SK-N-MC (cell line): ENCODE measurements around the gene CST1.
"Not testable (repeated sequence)": the region's sequence is repeated elsewhere in the genome, so short reads cannot be mapped to it uniquely, and the experiment has no call there.

ENCODE experiments used
- DNase-seq: peaks from one replicate; pipeline ENCODE4 v3.0.0-alpha.2; 2011; ENCODE audit warnings: low read depth, low spot score
- H3K27ac ChIP-seq: fragments of 200-600 bp; sonication (generic); 2 replicates; pipeline ENCODE4 v1.5.1; 2016; ENCODE audit warnings: mixed run types
- H3K36me3 ChIP-seq: fragments of 200-600 bp; sonication (generic); 2 replicates; pipeline ENCODE4 v1.6.1; 2017; ENCODE audit warnings: antibody characterized with exemption, low read length, mixed read lengths; ENCODE audit not compliant: insufficient read depth
- H3K4me3 ChIP-seq: fragments of 200-600 bp; sonication (generic); 2 replicates; pipeline ENCODE4 v1.5.1; 2016
- H3K9ac ChIP-seq: fragments of 200-600 bp; sonication (generic); 2 replicates; pipeline ENCODE4 v1.8.0; 2017; ENCODE audit warnings: mixed run types, mixed read lengths; ENCODE audit not compliant: insufficient read length
- H3K9me3 ChIP-seq: fragments of 200-600 bp; sonication (generic); 2 replicates; pipeline ENCODE4 v1.6.1; 2017; ENCODE audit warnings: low read depth, mild to moderate bottlenecking, antibody characterized with exemption, low read length, moderate library complexity, mixed read lengths
- EZH2 ChIP-seq: fragments of 200-600 bp; sonication (generic); IDR thresholded peaks from one replicate; pipeline ENCODE4 v1.6.1; 2017; ENCODE audit warnings: antibody characterized with exemption
- FOXP2 ChIP-seq: optimal IDR thresholded peaks from 2 replicates; pipeline ENCODE3; 2011; ENCODE audit warnings: mild to moderate bottlenecking, moderate library complexity; ENCODE audit not compliant: insufficient read depth; ENCODE audit errors: extremely low read length, control extremely low read depth
- POLR2AphosphoS5 ChIP-seq: IDR thresholded peaks from 2 replicates; pipeline ENCODE4 v1.6.1; 2012; ENCODE audit warnings: mild to moderate bottlenecking, low read depth, low read length, borderline replicate concordance

Gene CST1, protein sequence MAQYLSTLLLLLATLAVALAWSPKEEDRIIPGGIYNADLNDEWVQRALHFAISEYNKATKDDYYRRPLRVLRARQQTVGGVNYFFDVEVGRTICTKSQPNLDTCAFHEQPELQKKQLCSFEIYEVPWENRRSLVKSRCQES

DNA sequence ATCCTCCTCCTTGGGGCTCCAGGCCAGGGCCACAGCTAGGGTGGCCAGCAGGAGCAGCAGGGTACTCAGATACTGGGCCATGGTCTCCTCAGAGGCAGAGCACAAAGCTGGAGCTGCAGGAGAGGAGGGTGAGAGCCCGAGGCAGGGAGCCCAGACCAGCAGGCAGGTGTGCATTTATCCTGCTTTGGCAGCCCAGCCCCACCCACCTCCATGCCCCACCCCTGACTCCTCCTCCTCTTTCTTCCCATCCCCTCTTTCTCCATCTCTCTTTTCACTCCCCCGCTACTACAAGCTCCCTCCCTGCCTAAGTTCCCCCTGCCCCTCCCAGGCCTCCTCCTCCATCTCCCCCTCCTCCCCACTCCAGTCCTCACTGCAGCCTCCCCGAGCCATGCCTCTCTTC, at the start of gene CST1:
Gene CST1 (minus strand): TSS at position 150 of the 400 bp plus-strand sequence. CDS start 69 bp downstream, at position 81.
- H3K9ac ChIP-seq, DNase-seq, H3K27ac ChIP-seq, H3K9me3 ChIP-seq, H3K36me3 ChIP-seq, H3K4me3 ChIP-seq: not testable (repeated sequence)

DNA sequence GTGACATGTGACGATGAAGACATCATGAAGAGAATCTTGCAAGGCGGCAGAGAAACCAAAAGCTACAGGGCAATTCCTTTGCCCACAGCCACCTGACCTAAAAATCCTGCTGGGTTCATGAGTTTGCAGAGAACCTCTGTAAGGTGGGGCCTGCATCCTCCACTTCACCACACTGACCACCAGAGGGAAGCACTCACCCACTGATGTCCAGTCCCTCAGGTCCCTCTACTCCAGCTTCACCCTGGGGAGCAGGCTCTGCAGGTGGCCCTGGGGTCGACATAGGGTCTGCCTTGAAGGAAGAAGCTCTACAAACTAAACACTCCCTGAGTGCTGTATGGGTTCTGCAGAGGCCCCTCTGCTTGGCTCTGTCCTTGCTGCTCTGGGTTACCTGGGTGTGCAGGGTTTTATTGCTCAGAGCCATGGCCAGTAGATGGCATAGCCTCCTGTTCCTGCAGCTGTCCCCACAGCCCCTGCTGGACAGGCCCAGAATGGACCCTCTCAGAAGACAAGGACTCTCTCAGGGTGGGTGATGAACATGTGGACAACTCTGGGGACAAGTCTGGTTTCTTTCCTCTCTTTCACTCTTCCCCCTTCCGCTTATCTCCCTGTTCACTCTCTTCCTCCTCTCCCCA, 48.6 kb upstream of the CST1 start:
- not testable (repeated sequence) for H3K27ac ChIP-seq, DNase-seq, H3K4me3 ChIP-seq

DNA sequence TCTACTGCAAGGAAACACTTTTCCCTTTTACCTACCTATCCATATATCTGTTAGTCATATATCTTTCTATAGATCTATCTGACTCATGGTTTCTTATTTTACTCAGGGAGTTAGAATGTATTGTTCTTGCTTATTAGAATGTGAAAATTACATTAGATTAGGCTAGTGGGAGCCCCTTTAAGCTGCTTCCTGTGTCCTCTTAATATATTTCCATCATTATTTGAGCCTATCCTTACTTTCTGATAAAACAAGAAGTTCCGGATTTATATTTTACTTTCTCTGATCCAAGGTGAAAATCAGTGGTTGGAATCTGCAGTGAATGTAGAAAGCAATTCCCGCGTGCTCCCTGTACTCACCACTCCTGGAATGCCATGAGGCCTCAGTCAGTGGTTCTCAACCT, 44.8 kb upstream of the CST1 start:
- Histone ChIP-seq H3K9me3 (no peaks in the 10 kb centered on the region), H3K36me3 (no peaks in the 10 kb centered on the region), H3K9ac (no peak overlapping the region), H3K4me3 (no peak overlapping the region), H3K27ac (no peak overlapping the region)
- no peak for DNase-seq
- TF ChIP-seq POLR2AphosphoS5 (no peak), EZH2 (no peak), FOXP2 (no peak)

More for the DNA sequence above, 48.6 kb upstream of the CST1 start:
- not testable (repeated sequence) for H3K36me3 ChIP-seq, H3K9me3 ChIP-seq, H3K9ac ChIP-seq

DNA sequence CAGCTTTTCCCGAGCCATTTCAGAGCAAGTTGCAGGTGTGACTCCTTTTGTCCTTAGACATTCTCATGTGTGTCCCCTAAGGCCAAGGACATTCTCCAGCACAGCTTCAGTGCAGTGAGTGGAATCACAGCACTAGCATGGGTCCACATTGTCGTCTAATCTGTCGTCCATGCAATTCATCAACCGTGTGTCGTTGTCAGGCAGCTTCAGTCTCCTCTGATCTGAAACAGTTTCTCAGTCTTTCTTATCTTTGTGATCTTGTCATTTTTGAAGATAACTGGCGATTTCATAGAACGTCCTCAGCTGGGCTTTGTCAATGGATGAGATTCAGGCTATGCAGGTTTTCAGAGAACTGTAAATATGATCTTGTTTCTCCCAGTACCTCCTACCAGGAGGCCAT, 44.1 kb upstream of the CST1 start:
- H3K27ac ChIP-seq, result no peak overlapping the region
- DNase-seq, result no peak
- H3K9me3 ChIP-seq, result no peaks in the 10 kb centered on the region
- TF ChIP-seq EZH2 (no peak), FOXP2 (no peak), POLR2AphosphoS5 (no peak)
- no peaks in the 10 kb centered on the region for H3K36me3 ChIP-seq
- no peak overlapping the region for H3K4me3 ChIP-seq
- H3K9ac ChIP-seq, result no peak overlapping the region

DNA sequence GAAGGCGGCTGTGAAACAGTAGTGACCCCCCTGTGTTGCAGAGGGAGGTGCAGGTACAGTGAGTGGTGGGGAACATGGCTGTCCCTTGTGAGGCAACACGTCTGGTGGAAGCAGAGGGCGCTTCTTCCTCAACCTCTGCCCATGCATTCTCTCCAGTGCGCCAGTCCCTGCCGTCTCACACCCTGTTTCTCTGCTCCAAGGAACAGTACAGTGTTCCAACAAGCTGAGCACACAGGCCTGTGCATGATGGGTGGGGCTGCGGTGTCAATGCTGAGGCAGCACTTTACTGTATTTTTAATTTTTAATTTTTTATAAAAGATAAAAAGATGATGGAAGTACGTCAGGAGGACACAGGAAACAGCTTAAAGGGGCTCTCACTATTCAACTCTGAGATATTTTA, 43.3 kb upstream of the CST1 start:
- no peak for DNase-seq
- H3K4me3 ChIP-seq, result no peak overlapping the region
- no peak overlapping the region for H3K27ac ChIP-seq
- no peaks in the 10 kb centered on the region for H3K9me3 ChIP-seq
- TF ChIP-seq POLR2AphosphoS5, result no peak
- TF ChIP-seq EZH2, result no peak
- TF ChIP-seq FOXP2, result no peak
- H3K9ac ChIP-seq, result no peak overlapping the region
- H3K36me3 ChIP-seq, result no peaks in the 10 kb centered on the region

DNA sequence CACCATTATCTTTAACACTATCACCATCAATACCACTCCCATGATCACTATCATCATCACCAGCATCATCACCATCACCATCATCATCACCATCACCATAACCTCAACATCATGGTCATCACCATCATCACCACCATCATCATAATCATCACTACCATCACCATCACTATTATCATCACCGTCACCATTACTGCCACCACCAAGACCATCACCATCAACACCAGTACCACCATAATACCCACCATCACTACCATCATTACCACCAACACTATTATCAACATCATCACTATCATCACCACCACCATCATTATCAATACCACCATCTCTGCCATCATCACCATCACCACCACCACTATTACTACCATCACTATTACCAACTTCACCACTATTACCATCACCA, 32.7 kb upstream of the CST1 start:
- H3K27ac ChIP-seq, result no peak overlapping the region
- no peak overlapping the region for H3K4me3 ChIP-seq
- no peak for TF ChIP-seq POLR2AphosphoS5
- DNase-seq, result no peak
- H3K9me3 ChIP-seq, result no peaks in the 10 kb centered on the region
- H3K36me3 ChIP-seq, result no peaks in the 10 kb centered on the region
- H3K9ac ChIP-seq, result no peak overlapping the region

DNA sequence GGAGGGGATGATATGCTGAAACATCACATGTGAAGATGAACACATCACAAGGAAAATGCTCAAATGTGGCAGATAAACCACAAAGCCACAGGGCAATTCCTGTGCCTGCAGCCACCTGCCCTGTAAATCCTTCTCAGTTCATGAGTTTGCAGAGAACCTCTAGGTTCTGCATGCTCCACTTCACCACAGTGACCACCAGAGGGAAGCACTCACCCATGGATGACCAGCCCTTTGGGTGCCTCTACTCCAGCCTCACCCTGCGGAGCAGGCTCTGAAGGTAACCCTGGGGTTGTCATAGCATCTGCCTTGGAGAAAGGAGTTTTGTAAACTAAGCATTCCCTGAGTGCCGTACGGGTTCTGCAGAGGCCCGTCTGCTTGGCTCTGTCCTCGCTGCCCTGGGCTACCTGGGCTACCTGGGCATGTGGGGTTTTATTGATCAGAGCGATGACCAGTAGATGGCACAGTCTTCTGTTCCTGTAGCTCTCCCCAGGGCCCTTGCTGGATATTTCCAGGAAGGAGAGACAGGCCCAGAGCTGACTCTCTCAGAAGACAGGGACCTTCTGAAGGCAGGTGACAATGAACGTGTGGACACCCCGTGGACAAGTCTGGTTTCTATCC, 31.7 kb upstream of the CST1 start:
- Histone ChIP-seq H3K27ac (no peak overlapping the region), H3K9ac (no peak overlapping the region), H3K9me3 (no peaks in the 10 kb centered on the region), H3K4me3 (no peak overlapping the region), H3K36me3 (no peaks in the 10 kb centered on the region)
- DNase-seq, result no peak
- TF ChIP-seq EZH2 (no peak), FOXP2 (no peak), POLR2AphosphoS5 (no peak)

DNA sequence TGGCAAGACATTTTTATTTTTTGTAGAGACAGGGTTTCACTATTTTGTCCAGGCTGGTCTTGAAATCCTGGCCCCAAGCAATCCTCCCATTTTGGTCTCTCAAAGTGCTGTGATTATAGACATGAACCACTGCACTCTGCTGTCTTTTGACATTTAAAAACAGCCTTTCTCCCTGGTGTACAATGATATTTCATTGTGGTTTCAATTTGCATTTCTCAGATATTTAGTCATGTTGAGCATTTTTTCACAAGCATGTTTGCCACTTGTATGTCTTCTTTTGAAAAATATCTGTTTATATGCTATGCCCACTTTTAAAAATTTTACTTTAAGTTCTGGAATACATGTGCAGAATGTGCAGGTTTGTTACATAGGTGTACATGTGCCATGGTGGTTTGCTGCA, 27.9 kb upstream of the CST1 start:
- DNase-seq, H3K4me3 ChIP-seq, H3K36me3 ChIP-seq, H3K9me3 ChIP-seq, H3K27ac ChIP-seq, H3K9ac ChIP-seq: not testable (repeated sequence)

DNA sequence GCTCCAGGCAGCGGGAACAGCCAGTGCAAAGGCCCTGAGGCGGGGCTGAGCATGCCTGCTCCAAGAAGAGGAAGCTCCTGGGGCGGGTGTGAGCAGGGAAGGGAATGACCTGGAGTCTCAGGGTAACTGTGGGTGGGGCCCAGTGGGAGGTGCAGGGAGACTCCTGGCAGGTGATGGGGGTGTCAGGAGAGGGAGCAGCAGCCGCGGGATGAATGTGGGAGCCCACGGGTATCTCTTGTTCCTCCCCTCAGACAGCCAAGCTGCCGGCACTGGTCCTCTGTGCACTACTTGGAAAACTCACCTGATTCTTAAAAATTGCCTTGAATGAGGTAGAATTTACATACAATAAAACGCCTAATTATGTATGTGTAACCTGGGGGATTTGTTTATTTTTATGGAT, 26.6 kb upstream of the CST1 start:
- H3K9ac ChIP-seq, H3K4me3 ChIP-seq, H3K36me3 ChIP-seq, H3K9me3 ChIP-seq, DNase-seq, H3K27ac ChIP-seq: not testable (repeated sequence)
